HL-60 (cell line): Measurements from ENCODE around the gene CNTN6.

Source experiments
- DNase-seq, 2 experiments: peaks; one replicate each; pipeline ENCODE4 v3.0.0-alpha.2; 2010 to 2020; ENCODE audit warnings: low read depth in 1 of 2, low spot score in 1 of 2
- H3K27ac ChIP-seq: fragments of 250-450 bp; sonication (Bioruptor Pico); replicated peaks from 2 replicates; pipeline ENCODE4 v1.5.1; 2020; ENCODE audit warnings: mild to moderate bottlenecking, moderate library complexity
- H3K27me3 ChIP-seq: fragments of 250-450 bp; sonication (Bioruptor Pico); 2 replicates; pipeline ENCODE4 v1.5.1; 2021; ENCODE audit warnings: mild to moderate bottlenecking, moderate library complexity; ENCODE audit not compliant: insufficient read depth, poor library complexity, severe bottlenecking
- H3K4me3 ChIP-seq: replicated peaks from 2 replicates; pipeline ENCODE4 v1.5.1; 2011; ENCODE audit warnings: mild to moderate bottlenecking, control low read depth, low read length; ENCODE audit not compliant: insufficient read depth
- GABPA ChIP-seq: IDR thresholded peaks from 2 replicates; pipeline ENCODE4 v1.6.1; 2012; ENCODE audit warnings: low read depth
- POLR2AphosphoS5 ChIP-seq: IDR thresholded peaks from 2 replicates; pipeline ENCODE4 v1.6.1; 2012; ENCODE audit warnings: low read depth
- SPI1 ChIP-seq: IDR thresholded peaks from 2 replicates; pipeline ENCODE4 v1.6.1; 2012; ENCODE audit warnings: low read depth, mild to moderate bottlenecking, borderline replicate concordance
- TF ChIP-seq, protein P1 (sequence below): IDR thresholded peaks from one replicate; pipeline ENCODE4 v1.5.1; 2011; ENCODE audit warnings: low read length, control low read depth, inconsistent platforms; ENCODE audit not compliant: insufficient read depth
- TF ChIP-seq, protein P2 (sequence below): IDR thresholded peaks from 2 replicates; pipeline ENCODE4 v1.6.1; 2012; ENCODE audit warnings: low read depth; ENCODE audit not compliant: insufficient replicate concordance

Gene CNTN6

DNA sequence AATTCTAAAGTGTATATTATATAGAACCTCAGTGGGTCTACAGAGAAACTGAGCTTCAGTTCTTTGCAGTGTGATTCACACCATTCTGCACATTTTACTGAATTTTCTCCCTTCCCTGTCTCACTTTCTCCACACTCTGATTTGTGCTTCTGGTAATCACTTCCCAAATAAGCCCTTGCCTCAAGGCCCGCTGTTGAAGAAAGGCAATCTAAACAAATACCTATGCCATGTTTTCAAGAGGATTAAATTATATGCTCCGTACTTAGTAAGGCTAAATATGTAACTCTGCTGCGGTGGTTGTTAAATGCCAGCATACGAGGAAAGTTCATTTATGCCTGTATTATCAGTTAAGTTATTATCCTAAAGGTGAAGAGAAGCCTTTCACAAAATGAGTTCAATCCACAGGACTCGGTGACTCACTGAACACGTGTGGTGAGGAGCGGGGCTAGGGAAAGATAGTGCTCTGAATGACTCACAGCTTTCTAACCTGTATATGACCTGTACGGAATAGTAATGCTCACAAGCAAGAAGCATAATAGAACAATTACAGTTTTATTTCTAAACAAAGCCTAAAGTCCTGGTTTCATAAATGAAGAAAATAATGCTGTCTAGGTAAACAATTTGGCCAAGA is 25.1 kb downstream of the CNTN6 start:
- Histone ChIP-seq H3K4me3 (no peak overlapping the region), H3K27ac (no peak overlapping the region), H3K27me3 (no peaks in the 10 kb centered on the region)
- TF ChIP-seq, protein P1, sequence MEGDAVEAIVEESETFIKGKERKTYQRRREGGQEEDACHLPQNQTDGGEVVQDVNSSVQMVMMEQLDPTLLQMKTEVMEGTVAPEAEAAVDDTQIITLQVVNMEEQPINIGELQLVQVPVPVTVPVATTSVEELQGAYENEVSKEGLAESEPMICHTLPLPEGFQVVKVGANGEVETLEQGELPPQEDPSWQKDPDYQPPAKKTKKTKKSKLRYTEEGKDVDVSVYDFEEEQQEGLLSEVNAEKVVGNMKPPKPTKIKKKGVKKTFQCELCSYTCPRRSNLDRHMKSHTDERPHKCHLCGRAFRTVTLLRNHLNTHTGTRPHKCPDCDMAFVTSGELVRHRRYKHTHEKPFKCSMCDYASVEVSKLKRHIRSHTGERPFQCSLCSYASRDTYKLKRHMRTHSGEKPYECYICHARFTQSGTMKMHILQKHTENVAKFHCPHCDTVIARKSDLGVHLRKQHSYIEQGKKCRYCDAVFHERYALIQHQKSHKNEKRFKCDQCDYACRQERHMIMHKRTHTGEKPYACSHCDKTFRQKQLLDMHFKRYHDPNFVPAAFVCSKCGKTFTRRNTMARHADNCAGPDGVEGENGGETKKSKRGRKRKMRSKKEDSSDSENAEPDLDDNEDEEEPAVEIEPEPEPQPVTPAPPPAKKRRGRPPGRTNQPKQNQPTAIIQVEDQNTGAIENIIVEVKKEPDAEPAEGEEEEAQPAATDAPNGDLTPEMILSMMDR = no peak
- TF ChIP-seq SPI1 (no peak), GABPA (no peak), POLR2AphosphoS5 (no peak)
- no peak for DNase-seq

DNA sequence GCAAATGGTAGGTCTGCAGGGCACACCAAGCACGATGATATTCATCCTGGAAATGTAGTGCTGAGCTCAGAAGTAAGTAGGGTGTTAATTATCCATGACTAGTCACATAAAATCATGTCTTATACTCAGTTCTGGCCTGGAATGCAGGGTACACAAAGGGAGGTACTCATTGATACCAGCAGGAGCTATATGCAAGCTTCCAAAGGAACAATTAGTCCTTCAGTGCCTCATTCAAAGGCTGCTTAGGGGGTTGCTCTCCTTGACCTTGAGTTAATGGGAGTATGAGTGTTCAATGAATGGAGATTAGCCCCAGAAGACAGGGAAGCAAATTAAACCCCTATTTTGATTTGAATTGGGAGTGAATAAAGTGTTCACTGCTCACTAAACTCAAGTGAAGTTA is 38.3 kb downstream of the CNTN6 start:
- no peak overlapping the region for H3K4me3 ChIP-seq
- no peak for DNase-seq
- H3K27ac ChIP-seq = no peak overlapping the region
- H3K27me3 ChIP-seq = no peaks in the 10 kb centered on the region
- TF ChIP-seq GABPA (no peak), POLR2AphosphoS5 (no peak)
- TF ChIP-seq, protein P2, sequence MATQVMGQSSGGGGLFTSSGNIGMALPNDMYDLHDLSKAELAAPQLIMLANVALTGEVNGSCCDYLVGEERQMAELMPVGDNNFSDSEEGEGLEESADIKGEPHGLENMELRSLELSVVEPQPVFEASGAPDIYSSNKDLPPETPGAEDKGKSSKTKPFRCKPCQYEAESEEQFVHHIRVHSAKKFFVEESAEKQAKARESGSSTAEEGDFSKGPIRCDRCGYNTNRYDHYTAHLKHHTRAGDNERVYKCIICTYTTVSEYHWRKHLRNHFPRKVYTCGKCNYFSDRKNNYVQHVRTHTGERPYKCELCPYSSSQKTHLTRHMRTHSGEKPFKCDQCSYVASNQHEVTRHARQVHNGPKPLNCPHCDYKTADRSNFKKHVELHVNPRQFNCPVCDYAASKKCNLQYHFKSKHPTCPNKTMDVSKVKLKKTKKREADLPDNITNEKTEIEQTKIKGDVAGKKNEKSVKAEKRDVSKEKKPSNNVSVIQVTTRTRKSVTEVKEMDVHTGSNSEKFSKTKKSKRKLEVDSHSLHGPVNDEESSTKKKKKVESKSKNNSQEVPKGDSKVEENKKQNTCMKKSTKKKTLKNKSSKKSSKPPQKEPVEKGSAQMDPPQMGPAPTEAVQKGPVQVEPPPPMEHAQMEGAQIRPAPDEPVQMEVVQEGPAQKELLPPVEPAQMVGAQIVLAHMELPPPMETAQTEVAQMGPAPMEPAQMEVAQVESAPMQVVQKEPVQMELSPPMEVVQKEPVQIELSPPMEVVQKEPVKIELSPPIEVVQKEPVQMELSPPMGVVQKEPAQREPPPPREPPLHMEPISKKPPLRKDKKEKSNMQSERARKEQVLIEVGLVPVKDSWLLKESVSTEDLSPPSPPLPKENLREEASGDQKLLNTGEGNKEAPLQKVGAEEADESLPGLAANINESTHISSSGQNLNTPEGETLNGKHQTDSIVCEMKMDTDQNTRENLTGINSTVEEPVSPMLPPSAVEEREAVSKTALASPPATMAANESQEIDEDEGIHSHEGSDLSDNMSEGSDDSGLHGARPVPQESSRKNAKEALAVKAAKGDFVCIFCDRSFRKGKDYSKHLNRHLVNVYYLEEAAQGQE = no peak
- TF ChIP-seq, protein P1 = no peak

DNA sequence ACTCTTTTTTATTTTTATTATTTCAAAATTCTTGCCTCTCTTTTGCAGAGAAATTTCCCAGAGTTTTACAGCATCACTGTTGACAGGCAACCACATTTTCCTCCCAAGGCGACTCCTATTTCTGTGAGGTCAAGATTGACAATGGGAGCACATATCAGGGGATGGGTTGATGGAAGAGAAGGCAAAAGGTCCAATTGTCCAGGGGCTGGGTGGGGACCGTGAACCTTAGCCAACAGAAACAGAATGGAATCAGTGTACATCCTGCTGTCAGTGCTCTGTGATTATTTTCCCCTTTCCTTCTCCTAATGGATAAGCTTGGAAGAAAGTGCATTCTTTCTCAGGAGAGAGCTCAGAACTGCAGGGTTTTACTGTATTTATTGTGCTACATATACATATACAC is 42.4 kb downstream of the CNTN6 start:
- no peak overlapping the region for H3K4me3 ChIP-seq
- no peak for TF ChIP-seq SPI1
- TF ChIP-seq, protein P2 = no peak
- no peak for TF ChIP-seq GABPA
- TF ChIP-seq POLR2AphosphoS5 = no peak
- TF ChIP-seq, protein P1 = no peak
- DNase-seq = no peak
- H3K27ac ChIP-seq = no peak overlapping the region
- no peaks in the 10 kb centered on the region for H3K27me3 ChIP-seq

DNA sequence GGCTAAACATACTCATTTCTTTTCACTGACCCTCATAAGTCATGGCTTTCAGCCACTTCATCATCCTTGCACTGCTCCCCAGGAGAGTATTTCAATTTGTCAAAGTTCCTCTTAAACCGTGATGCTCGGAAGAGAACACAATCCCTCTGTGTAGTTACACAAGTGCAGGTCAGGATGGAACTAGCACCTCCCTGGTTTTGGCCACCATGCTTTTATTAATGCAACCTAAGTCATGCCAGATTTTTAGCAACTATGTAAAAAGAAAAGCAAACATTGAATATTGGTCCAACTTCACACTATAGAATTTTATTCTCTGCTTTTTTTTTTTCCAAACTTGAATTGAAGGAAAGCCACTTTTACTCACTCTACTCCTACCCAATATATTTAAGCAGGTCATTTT is 45.2 kb downstream of the CNTN6 start:
- DNase-seq = no peak
- TF ChIP-seq POLR2AphosphoS5 (no peak), SPI1 (no peak), GABPA (no peak)
- TF ChIP-seq, protein P1 = no peak
- TF ChIP-seq, protein P2 = no peak

More for the DNA sequence above, 45.2 kb downstream of the CNTN6 start:
- Histone ChIP-seq H3K27me3 (no peaks in the 10 kb centered on the region), H3K4me3 (no peak overlapping the region), H3K27ac (no peak overlapping the region)
